ENCODE data around the gene OTOS.

The OTOS gene

GRCh38 chr2:240140511-240140910 lies at the start of gene OTOS:
TSS of gene OTOS (minus strand) at chr2:240140658. CDS start at chr2:240140326, 332 bp downstream.
- no peaks in the 10 kb centered on the region for H3K9me3 Mint-ChIP-seq
- H3K4me3 Mint-ChIP-seq: no peak within 1 kb of the TSS
- peaks cover 22% of the 10 kb centered on the region for H3K4me1 Mint-ChIP-seq (ENCODE audit: low read depth)
- peaks cover 11% of the 10 kb centered on the region for H3K36me3 Mint-ChIP-seq (ENCODE audit: low read depth)
- intact Hi-C loops (cut with micrococcal nuclease): no loop called here
- H3K27ac Mint-ChIP-seq: no peak within 1 kb of the TSS
- H3K27me3 Mint-ChIP-seq: peaks cover 44% of the 10 kb centered on the region

GRCh38 chr2:240189686-240190085 lies 49.2 kb upstream of the OTOS start:
- H3K27me3 Mint-ChIP-seq: peaks cover 13% of the 10 kb centered on the region
- no peaks in the 10 kb centered on the region for H3K9me3 Mint-ChIP-seq
- intact Hi-C loops (cut with micrococcal nuclease): no loop called here
- no peak overlapping the region for H3K4me3 Mint-ChIP-seq
- no peaks in the 10 kb centered on the region for H3K36me3 Mint-ChIP-seq (ENCODE audit: low read depth)
- no peaks in the 10 kb centered on the region for H3K4me1 Mint-ChIP-seq (ENCODE audit: low read depth)
- no peak overlapping the region for H3K27ac Mint-ChIP-seq

DNA sequence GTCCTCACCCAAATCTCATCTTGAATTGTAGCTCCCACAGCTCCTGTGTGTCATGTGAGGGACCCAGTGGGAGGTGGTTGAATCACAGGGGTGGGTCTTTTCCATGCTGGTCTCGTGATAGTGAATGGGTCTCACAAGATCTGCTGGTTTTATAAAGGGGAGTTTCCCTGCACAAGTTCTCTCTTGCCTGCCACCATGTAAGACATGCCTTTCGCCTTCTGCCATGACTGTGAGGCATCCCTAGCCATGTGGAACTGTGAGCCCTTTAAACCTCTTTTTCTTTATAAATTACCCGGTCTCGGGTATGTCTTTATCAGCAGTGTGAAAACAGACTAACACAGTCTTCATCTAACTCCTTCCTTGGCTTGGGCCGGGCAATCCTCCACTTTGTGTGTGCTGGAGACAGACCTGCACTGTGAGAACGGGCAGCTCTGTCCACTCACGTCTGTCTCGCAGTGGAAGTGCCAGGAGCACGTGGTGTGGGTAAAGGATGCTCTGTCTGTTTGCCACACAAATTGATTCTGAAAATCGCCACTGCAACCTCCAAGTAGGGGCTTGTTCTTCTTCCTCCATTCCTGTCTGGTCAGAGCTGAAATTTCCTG lies 47.6 kb upstream of the OTOS start:
- no peak overlapping the region for H3K4me3 Mint-ChIP-seq
- no peaks in the 10 kb centered on the region for H3K36me3 Mint-ChIP-seq (ENCODE audit: low read depth)
- peaks cover 13% of the 10 kb centered on the region for H3K27me3 Mint-ChIP-seq
- intact Hi-C loops (cut with micrococcal nuclease): no loop called here
- H3K27ac Mint-ChIP-seq: no peak overlapping the region
- no peaks in the 10 kb centered on the region for H3K4me1 Mint-ChIP-seq (ENCODE audit: low read depth)
- no peaks in the 10 kb centered on the region for H3K9me3 Mint-ChIP-seq

DNA sequence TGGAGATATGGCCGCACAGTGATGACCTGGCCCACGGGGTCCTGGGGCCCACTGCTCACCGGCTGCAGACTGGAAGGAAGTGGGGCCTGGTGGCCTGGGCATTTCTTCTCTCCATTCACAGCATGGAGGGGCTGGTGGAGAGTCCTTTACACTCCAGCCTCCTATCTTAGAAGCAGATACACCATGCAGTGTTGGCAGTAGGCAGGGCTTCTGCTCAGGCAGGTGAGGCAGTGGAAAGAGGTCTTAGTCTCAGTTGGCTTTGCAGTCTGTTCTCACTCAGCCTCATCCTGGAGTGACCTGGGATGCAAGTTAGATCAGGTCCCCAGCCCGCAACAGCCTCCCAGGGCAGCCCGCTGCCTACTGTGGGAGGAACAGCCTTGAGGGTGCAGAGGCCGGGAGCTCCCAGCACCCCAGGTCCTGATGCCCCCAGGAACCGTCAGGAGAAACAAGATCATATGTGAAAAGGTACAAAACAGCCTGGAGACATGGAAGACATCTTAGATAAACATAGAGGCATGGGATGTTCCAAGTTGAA lies 45.8 kb upstream of the OTOS start:
- no peak overlapping the region for H3K27ac Mint-ChIP-seq
- intact Hi-C loops (cut with micrococcal nuclease): no loop called here
- no peaks in the 10 kb centered on the region for H3K36me3 Mint-ChIP-seq (ENCODE audit: low read depth)
- no peaks in the 10 kb centered on the region for H3K4me1 Mint-ChIP-seq (ENCODE audit: low read depth)
- no peaks in the 10 kb centered on the region for H3K9me3 Mint-ChIP-seq
- peaks cover 19% of the 10 kb centered on the region for H3K27me3 Mint-ChIP-seq
- H3K4me3 Mint-ChIP-seq: no peak overlapping the region

GRCh38 chr2:240184656-240185055 lies 44.2 kb upstream of the OTOS start:
- no peaks in the 10 kb centered on the region for H3K9me3 Mint-ChIP-seq
- no peaks in the 10 kb centered on the region for H3K4me1 Mint-ChIP-seq (ENCODE audit: low read depth)
- intact Hi-C loops (cut with micrococcal nuclease): no loop called here
- H3K36me3 Mint-ChIP-seq (ENCODE audit: low read depth): no peaks in the 10 kb centered on the region
- H3K27me3 Mint-ChIP-seq: peaks cover 25% of the 10 kb centered on the region
- no peak overlapping the region for H3K27ac Mint-ChIP-seq
- no peak overlapping the region for H3K4me3 Mint-ChIP-seq

GRCh38 chr2:240183875-240184590 lies 43.6 kb upstream of the OTOS start:
- H3K27ac Mint-ChIP-seq: no peak overlapping the region
- H3K4me3 Mint-ChIP-seq: no peak overlapping the region
- H3K4me1 Mint-ChIP-seq (ENCODE audit: low read depth): no peaks in the 10 kb centered on the region
- intact Hi-C loops (cut with micrococcal nuclease): no loop called here
- H3K36me3 Mint-ChIP-seq (ENCODE audit: low read depth): no peaks in the 10 kb centered on the region
- H3K27me3 Mint-ChIP-seq: peaks cover 22% of the 10 kb centered on the region
- H3K9me3 Mint-ChIP-seq: no peaks in the 10 kb centered on the region

GRCh38 chr2:240183006-240183874 lies 42.8 kb upstream of the OTOS start:
- intact Hi-C loops (cut with micrococcal nuclease): no loop called here
- H3K4me3 Mint-ChIP-seq: no peak overlapping the region
- no peaks in the 10 kb centered on the region for H3K9me3 Mint-ChIP-seq
- no peaks in the 10 kb centered on the region for H3K36me3 Mint-ChIP-seq (ENCODE audit: low read depth)
- H3K4me1 Mint-ChIP-seq (ENCODE audit: low read depth): no peaks in the 10 kb centered on the region
- H3K27ac Mint-ChIP-seq: no peak overlapping the region
- H3K27me3 Mint-ChIP-seq: peaks cover 25% of the 10 kb centered on the region

- Mint-ChIP-seq H3K27ac (no peak overlapping the region), H3K36me3 (ENCODE audit: low read depth) (no peaks in the 10 kb centered on the region), H3K27me3 (peaks cover 27% of the 10 kb centered on the region), H3K4me1 (ENCODE audit: low read depth) (no peaks in the 10 kb centered on the region), H3K4me3 (no peak overlapping the region), H3K9me3 (no peaks in the 10 kb centered on the region)
- intact Hi-C loops (cut with micrococcal nuclease): no loop called here
Measured at GRCh38 chr2:240182476-240182875, 42.0 kb upstream of the OTOS start.

- H3K27me3 Mint-ChIP-seq: peaks cover 27% of the 10 kb centered on the region
- no peak overlapping the region for H3K27ac Mint-ChIP-seq
- no peak overlapping the region for H3K4me3 Mint-ChIP-seq
- no peaks in the 10 kb centered on the region for H3K9me3 Mint-ChIP-seq
- H3K4me1 Mint-ChIP-seq (ENCODE audit: low read depth): no peaks in the 10 kb centered on the region
- no peaks in the 10 kb centered on the region for H3K36me3 Mint-ChIP-seq (ENCODE audit: low read depth)
- intact Hi-C loops (cut with micrococcal nuclease): no loop called here
Measured at GRCh38 chr2:240182001-240182400, 41.5 kb upstream of the OTOS start.

GRCh38 chr2:240179941-240180666 lies 39.6 kb upstream of the OTOS start:
- Mint-ChIP-seq H3K27me3 (peaks cover 28% of the 10 kb centered on the region), H3K36me3 (ENCODE audit: low read depth) (no peaks in the 10 kb centered on the region), H3K9me3 (no peaks in the 10 kb centered on the region), H3K27ac (no peak overlapping the region), H3K4me1 (ENCODE audit: low read depth) (no peaks in the 10 kb centered on the region), H3K4me3 (no peak overlapping the region)
- intact Hi-C loops (cut with micrococcal nuclease): no loop called here

GRCh38 chr2:240179186-240179815 lies 38.8 kb upstream of the OTOS start:
- H3K27me3 Mint-ChIP-seq: peaks cover 32% of the 10 kb centered on the region
- intact Hi-C loops (cut with micrococcal nuclease): no loop called here

DNA sequence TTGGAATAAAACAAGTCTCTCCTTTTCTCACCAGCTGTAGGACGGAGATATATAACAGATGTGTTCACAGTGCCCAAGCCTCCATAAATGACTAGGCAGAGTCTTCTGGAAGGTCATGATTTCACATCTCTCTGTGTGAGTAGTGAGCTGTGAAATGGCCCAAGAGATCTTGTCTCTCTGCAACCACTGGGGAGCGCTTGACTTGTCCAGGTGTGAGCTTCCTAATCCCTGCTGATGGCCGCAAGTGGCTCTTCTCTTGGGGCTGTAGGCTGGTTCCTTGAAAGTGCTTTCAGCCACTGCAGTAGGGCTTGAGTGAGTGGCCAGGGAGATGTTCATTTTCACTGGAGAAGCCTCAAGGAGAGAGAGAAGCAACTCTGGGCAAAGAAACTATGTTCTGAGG lies 38.1 kb upstream of the OTOS start:
- Mint-ChIP-seq H3K4me3 (no peak overlapping the region), H3K27me3 (peaks cover 33% of the 10 kb centered on the region), H3K36me3 (ENCODE audit: low read depth) (no peaks in the 10 kb centered on the region), H3K27ac (no peak overlapping the region), H3K9me3 (no peaks in the 10 kb centered on the region), H3K4me1 (ENCODE audit: low read depth) (no peaks in the 10 kb centered on the region)
- intact Hi-C loops (cut with micrococcal nuclease): no loop called here

More at GRCh38 chr2:240179186-240179815, 38.8 kb upstream of the OTOS start:
- no peak overlapping the region for H3K27ac Mint-ChIP-seq
- H3K9me3 Mint-ChIP-seq: no peaks in the 10 kb centered on the region
- H3K36me3 Mint-ChIP-seq (ENCODE audit: low read depth): no peaks in the 10 kb centered on the region
- H3K4me1 Mint-ChIP-seq (ENCODE audit: low read depth): no peaks in the 10 kb centered on the region
- H3K4me3 Mint-ChIP-seq: no peak overlapping the region

DNA sequence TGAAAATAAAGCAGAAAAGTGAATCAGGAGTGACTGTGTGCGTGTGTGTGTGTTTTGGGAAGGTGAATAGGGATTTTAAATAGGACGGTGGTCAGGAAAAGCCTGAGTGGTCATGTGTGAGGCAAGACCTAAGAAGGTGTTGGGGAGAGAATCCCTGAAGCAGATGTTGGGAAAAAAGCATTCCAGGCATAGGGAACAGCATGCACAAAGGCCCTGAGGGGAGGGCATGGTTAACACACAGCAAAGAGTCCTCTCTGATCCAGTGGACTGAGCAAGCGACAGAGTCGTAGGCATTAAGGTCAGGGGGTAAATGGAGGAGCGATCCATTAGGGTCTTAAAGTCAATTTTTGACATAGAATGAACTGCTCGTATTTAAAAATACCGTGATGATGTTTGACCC lies 34.0 kb upstream of the OTOS start:
- Mint-ChIP-seq H3K27ac (no peak overlapping the region), H3K27me3 (peaks cover 22% of the 10 kb centered on the region), H3K4me3 (no peak overlapping the region), H3K4me1 (ENCODE audit: low read depth) (no peaks in the 10 kb centered on the region), H3K9me3 (no peaks in the 10 kb centered on the region), H3K36me3 (ENCODE audit: low read depth) (no peaks in the 10 kb centered on the region)
- intact Hi-C loops (cut with micrococcal nuclease): no loop called here

Data from dendritic cell treated with granulocyte-macrophage colony-stimulating factor and Interleukin-4, amounts not matched to agents 40 ng/mL and 50 ng/mL, for 4 days (primary cell).